GM12865 (cell line): ENCODE data around the gene MYH11.
A peak's percentile ranks its signal among the peaks of the same experiment; 100 is the strongest.
"Not testable (repeated sequence)": the region's sequence is repeated elsewhere in the genome, so short reads cannot be mapped to it uniquely, and the experiment has no call there.

ENCODE experiments used
- DNase-seq: peaks from one replicate; pipeline ENCODE4 v3.0.0; 2010; ENCODE audit warnings: low read depth
- H3K4me3 ChIP-seq: 2 replicates; pipeline ENCODE4 v1.5.1; 2011; ENCODE audit warnings: mild to moderate bottlenecking, low read depth, low read length, control low read depth
- CTCF ChIP-seq: IDR thresholded peaks from 2 replicates; pipeline ENCODE4 v1.5.1; 2011; ENCODE audit warnings: low read length, control low read depth, low read depth, inconsistent platforms; ENCODE audit not compliant: insufficient read depth; ENCODE audit errors: missing control alignments

MYH11 gene

GRCh38 chr16:15694499-15694898 is 162.3 kb downstream of the MYH11 start:
- TF ChIP-seq CTCF = no peak
- DNase-seq = no peak
- no peak overlapping the region for H3K4me3 ChIP-seq

GRCh38 chr16:15692508-15692907 is 164.3 kb downstream of the MYH11 start:
- H3K4me3 ChIP-seq = not testable (repeated sequence)

GRCh38 chr16:15691046-15691445 is 165.8 kb downstream of the MYH11 start:
- H3K4me3 ChIP-seq = no peak overlapping the region
- TF ChIP-seq CTCF = no peak
- DNase-seq = no peak

More at GRCh38 chr16:15692508-15692907, 164.3 kb downstream of the MYH11 start:
- DNase-seq = not testable (repeated sequence)

GRCh38 chr16:15690296-15690695 is 166.5 kb downstream of the MYH11 start:
- H3K4me3 ChIP-seq = no peak overlapping the region
- DNase-seq = no peak
- no peak for TF ChIP-seq CTCF

- no peak for DNase-seq
- no peak for TF ChIP-seq CTCF
- H3K4me3 ChIP-seq = no peak overlapping the region
These were observed 167.5 kb downstream of the MYH11 start for GRCh38 chr16:15689290-15689689.

GRCh38 chr16:15686287-15686686 is 170.5 kb downstream of the MYH11 start:
- DNase-seq = no peak
- no peak overlapping the region for H3K4me3 ChIP-seq
- TF ChIP-seq CTCF = no peak

GRCh38 chr16:15682105-15682570 is 174.7 kb downstream of the MYH11 start:
- peak; percentile 48 for DNase-seq
- peak; percentile 40 for TF ChIP-seq CTCF
- H3K4me3 ChIP-seq = no peak overlapping the region

- DNase-seq = no peak
- no peak for TF ChIP-seq CTCF
- no peak overlapping the region for H3K4me3 ChIP-seq
These were observed 179.4 kb downstream of the MYH11 start for GRCh38 chr16:15677447-15677846.
